CD14-positive monocyte (primary cell): ENCODE data around the gene PBX4. TPM values are rescaled to one million over a fixed set of nuclear protein-coding genes. Genes with fewer than 3 reads are reported as not detected.

Experiments used
- DNase-seq, 3 donors: peaks; one replicate each; pipeline ENCODE4 v3.0.0-alpha.2; 2011 to 2022
- H2AFZ ChIP-seq: 2 replicates; pipeline ENCODE4 v1.6.0; 2012; ENCODE audit warnings: mild to moderate bottlenecking, low read depth, low read length, inconsistent platforms; ENCODE audit not compliant: insufficient read depth, poor library complexity, severe bottlenecking
- H3K27ac ChIP-seq, 2 donors: 1 replicate in 1 of 2; 2 replicates in 1 of 2; pipeline ENCODE4 v1.5.1; 2012 to 2013; ENCODE audit warnings: low read length in 2 of 2, control low read depth in 1 of 2, inconsistent platforms in 1 of 2, low read depth in 1 of 2, mild to moderate bottlenecking in 1 of 2
- H3K27me3 ChIP-seq, 2 donors: one replicate each; pipeline versions ENCODE4 v1.6.0 to v1.6.1; 2011 to 2013; ENCODE audit warnings: low read length in 2 of 2; ENCODE audit not compliant: control insufficient read depth in 2 of 2, insufficient read depth in 2 of 2
- H3K36me3 ChIP-seq, 2 donors: replicated peaks in 1 of 2; 1 replicate in 1 of 2; 2 replicates in 1 of 2; pipeline versions ENCODE4 v1.5.1 to v1.6.1; 2012 to 2013; ENCODE audit warnings: low read length in 2 of 2, control low read depth in 1 of 2, inconsistent platforms in 1 of 2, mild to moderate bottlenecking in 1 of 2; ENCODE audit not compliant: insufficient read depth in 2 of 2, control insufficient read depth in 1 of 2
- H3K4me1 ChIP-seq, 2 donors: 1 replicate in 1 of 2; 2 replicates in 1 of 2; pipeline versions ENCODE4 v1.5.1 to v1.6.1; 2012 to 2013; ENCODE audit warnings: low read length in 2 of 2, control low read depth in 1 of 2, inconsistent platforms in 1 of 2, mild to moderate bottlenecking in 1 of 2, moderate library complexity in 1 of 2; ENCODE audit not compliant: insufficient read depth in 2 of 2, control insufficient read depth in 1 of 2
- H3K4me2 ChIP-seq: replicated peaks from 2 replicates; pipeline ENCODE3; 2012; ENCODE audit warnings: low read length, moderate library complexity, mild to moderate bottlenecking; ENCODE audit not compliant: poor library complexity, severe bottlenecking; ENCODE audit errors: extremely low read depth
- H3K4me3 ChIP-seq, 3 experiments: fragments of 200-600 bp in 1 of 3; sonication (generic) in 1 of 3; replicated peaks in 1 of 3; 1 replicate in 2 of 3; 2 replicates in 1 of 3; pipeline ENCODE4 v1.5.1; 2011 to 2013; ENCODE audit warnings: low read length in 3 of 3, mild to moderate bottlenecking in 3 of 3, control low read depth in 2 of 3, low read depth in 2 of 3, inconsistent platforms in 1 of 3, moderate library complexity in 1 of 3
- H3K79me2 ChIP-seq: 2 replicates; pipeline ENCODE4 v1.6.0; 2012; ENCODE audit warnings: mild to moderate bottlenecking, control low read depth, inconsistent platforms, low read length, moderate library complexity; ENCODE audit not compliant: insufficient read depth
- H3K9ac ChIP-seq: 2 replicates; pipeline ENCODE4 v1.6.0; 2017; ENCODE audit warnings: low read length, mild to moderate bottlenecking; ENCODE audit not compliant: insufficient read depth, poor library complexity, severe bottlenecking
- H3K9me3 ChIP-seq, 2 donors: replicated peaks in 1 of 2; 1 replicate in 1 of 2; 2 replicates in 1 of 2; pipeline versions ENCODE4 v1.5.1 to v1.6.1; 2012 to 2013; ENCODE audit warnings: low read length in 2 of 2, control low read depth in 1 of 2; ENCODE audit not compliant: control insufficient read depth in 1 of 2, insufficient read depth in 1 of 2
- H4K20me1 ChIP-seq: 2 replicates; pipeline ENCODE4 v1.6.0; 2012; ENCODE audit warnings: mild to moderate bottlenecking, low read length, control low read depth, moderate library complexity; ENCODE audit not compliant: insufficient read depth
- H3K27ac Mint-ChIP-seq, 7 donors: one replicate each; pipeline ENCODE4 v1.8.0; 2020; ENCODE audit warnings: mild to moderate bottlenecking in 7 of 7, mixed read lengths in 7 of 7, moderate library complexity in 6 of 7, inconsistent platforms in 2 of 7
- H3K27me3 Mint-ChIP-seq, 3 donors: one replicate each; pipeline ENCODE4 v1.8.0; 2021 to 2022; ENCODE audit warnings: low read depth in 3 of 3, mild to moderate bottlenecking in 3 of 3, mixed read lengths in 3 of 3, moderate library complexity in 3 of 3, inconsistent platforms in 1 of 3
- H3K36me3 Mint-ChIP-seq, 2 donors: one replicate each; pipeline ENCODE4 v1.8.0; 2020; ENCODE audit warnings: mixed read lengths in 2 of 2, inconsistent platforms in 1 of 2, mild to moderate bottlenecking in 1 of 2
- H3K4me1 Mint-ChIP-seq: one replicate; pipeline ENCODE4 v1.8.0; 2020; ENCODE audit warnings: mild to moderate bottlenecking, mixed read lengths
- H3K4me3 Mint-ChIP-seq, 2 donors: one replicate each; pipeline ENCODE4 v1.8.0; 2020; ENCODE audit warnings: mild to moderate bottlenecking in 2 of 2, mixed read lengths in 2 of 2, moderate library complexity in 1 of 2
- H3K9me3 Mint-ChIP-seq, 7 donors: one replicate each; pipeline ENCODE4 v1.8.0; 2020 to 2022; ENCODE audit warnings: mixed read lengths in 7 of 7, mild to moderate bottlenecking in 6 of 7, moderate library complexity in 6 of 7, inconsistent platforms in 2 of 7
- WGBS: methylation state at CpG from one replicate; pipeline ENCODE4 v1.1.5; 2013; ENCODE audit warnings: missing lambda C conversion rate; ENCODE audit not compliant: insufficient coverage; 5-methylcytosine and 5-hydroxymethylcytosine counted together
- intact Hi-C, 2 donors: fragments of 100-400 bp; cut with micrococcal nuclease; formaldehyde crosslinking; loops; one replicate each; pipeline versions ENCODE4 v1.15.0 to v1.15.1; 2023
- polyA plus RNA-seq, 3 donors: library from polyadenylated mRNA; depleted of rRNA in 1 of 3; unstranded in 2 of 3; stranded (reverse) in 1 of 3; fragments of 300-500 nt in 2 of 3; fragments of >200 nt in 1 of 3; fragmentation: Illumina TruSeq in 2 of 3; gene quantifications; 1 replicate in 2 of 3; 2 replicates in 1 of 3; pipeline ENCODE4 v1.2.3, GENCODE V29; 2012 to 2021
- TF ChIP-seq, protein P1 (sequence below): fragments of 200-600 bp; IDR thresholded peaks from one replicate; pipeline ENCODE4 v1.8.0; 2022; ENCODE audit warnings: antibody characterized with exemption, mild to moderate bottlenecking

Gene PBX4
- polyA plus RNA-seq, 3 donors = 2.4 TPM; not detected in 2

DNA sequence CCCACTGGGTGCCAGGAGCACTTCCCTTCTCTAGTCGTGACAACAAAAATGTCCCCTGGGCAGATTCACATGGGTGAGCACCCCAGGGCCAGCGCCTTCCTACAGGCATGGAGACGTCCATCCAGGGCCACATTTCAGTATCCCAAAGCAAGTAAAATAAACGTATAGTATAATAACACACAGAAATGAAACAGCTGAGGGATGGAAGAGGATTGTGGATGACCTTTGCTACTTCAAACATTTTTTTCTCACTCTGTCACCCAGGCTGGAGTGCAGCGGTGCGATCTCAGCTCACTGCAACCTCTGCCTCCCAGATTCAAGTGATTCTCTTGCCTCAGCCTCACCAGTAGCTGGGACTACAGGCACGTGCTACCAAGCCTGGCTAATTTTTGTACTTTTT lies 52.2 kb downstream of the PBX4 start:
- TF ChIP-seq, protein P1, sequence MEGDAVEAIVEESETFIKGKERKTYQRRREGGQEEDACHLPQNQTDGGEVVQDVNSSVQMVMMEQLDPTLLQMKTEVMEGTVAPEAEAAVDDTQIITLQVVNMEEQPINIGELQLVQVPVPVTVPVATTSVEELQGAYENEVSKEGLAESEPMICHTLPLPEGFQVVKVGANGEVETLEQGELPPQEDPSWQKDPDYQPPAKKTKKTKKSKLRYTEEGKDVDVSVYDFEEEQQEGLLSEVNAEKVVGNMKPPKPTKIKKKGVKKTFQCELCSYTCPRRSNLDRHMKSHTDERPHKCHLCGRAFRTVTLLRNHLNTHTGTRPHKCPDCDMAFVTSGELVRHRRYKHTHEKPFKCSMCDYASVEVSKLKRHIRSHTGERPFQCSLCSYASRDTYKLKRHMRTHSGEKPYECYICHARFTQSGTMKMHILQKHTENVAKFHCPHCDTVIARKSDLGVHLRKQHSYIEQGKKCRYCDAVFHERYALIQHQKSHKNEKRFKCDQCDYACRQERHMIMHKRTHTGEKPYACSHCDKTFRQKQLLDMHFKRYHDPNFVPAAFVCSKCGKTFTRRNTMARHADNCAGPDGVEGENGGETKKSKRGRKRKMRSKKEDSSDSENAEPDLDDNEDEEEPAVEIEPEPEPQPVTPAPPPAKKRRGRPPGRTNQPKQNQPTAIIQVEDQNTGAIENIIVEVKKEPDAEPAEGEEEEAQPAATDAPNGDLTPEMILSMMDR = no peak
- Mint-ChIP-seq H3K4me3 (no peak overlapping the region), H3K9me3 (peaks cover 0 to 3% (median 0%) of the 10 kb centered on the region in 7 donors), H3K27me3 (peaks cover 0 to 8% (median 0%) of the 10 kb centered on the region in 3 donors), H3K36me3 (no peaks in the 10 kb centered on the region), H3K27ac (peak overlapping the region in 1 of 7 donors; percentile 31), H3K4me1 (no peaks in the 10 kb centered on the region)
- no peaks in the 10 kb centered on the region for H3K4me1 ChIP-seq
- no peak overlapping the region for H3K9ac ChIP-seq
- H3K4me2 ChIP-seq = no peak overlapping the region
- 93% methylated on average over 3 of the region's 7 CpGs for WGBS
- intact Hi-C loops = no loop called here
- H3K27ac ChIP-seq = no peak overlapping the region
- H3K4me3 ChIP-seq = no peak overlapping the region
- no peaks in the 10 kb centered on the region for H3K9me3 ChIP-seq
- H3K36me3 ChIP-seq = no peaks in the 10 kb centered on the region
- H3K79me2 ChIP-seq = no peaks in the 10 kb centered on the region
- DNase-seq = no peak
- no peaks in the 10 kb centered on the region for H3K27me3 ChIP-seq
- no peak overlapping the region for H2AFZ ChIP-seq
- no peaks in the 10 kb centered on the region for H4K20me1 ChIP-seq

DNA sequence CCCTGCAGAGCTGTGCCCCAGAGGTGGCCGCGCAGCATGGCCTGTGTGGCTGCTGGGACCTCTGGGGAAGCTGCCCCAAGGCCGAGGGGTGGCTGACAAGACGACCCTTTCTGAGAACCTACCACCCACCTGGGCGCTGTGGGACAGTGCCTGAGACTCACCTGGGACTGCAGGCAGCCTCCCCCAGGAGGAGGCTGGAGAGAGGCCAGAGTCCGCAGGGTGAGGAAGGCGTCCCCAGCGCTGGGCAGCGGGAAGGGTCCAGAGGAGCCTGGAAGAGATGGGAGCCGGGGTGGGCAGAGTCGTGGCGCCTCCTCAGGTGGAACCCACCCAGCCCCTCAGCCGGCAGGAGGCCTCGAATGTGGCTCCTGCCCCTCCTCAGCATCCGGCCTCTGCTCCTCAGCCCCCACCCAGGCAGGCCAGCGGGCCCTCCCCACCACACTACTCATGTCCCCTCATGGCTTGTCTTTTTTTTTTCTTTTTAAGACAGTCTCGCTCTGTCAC lies 55.1 kb downstream of the PBX4 start:
- Histone ChIP-seq H3K79me2 (no peaks in the 10 kb centered on the region), H3K4me1 (peaks cover 0 to 3% of the 10 kb centered on the region in 2 donors), H3K36me3 (no peaks in the 10 kb centered on the region), H4K20me1 (no peaks in the 10 kb centered on the region), H3K27me3 (no peaks in the 10 kb centered on the region), H3K4me3 (no peak overlapping the region), H2AFZ (no peak overlapping the region), H3K9ac (no peak overlapping the region), H3K27ac (no peak overlapping the region), H3K4me2 (no peak overlapping the region), H3K9me3 (no peaks in the 10 kb centered on the region)
- Mint-ChIP-seq H3K4me3 (no peak overlapping the region), H3K27me3 (peaks cover 0 to 7% (median 3%) of the 10 kb centered on the region in 3 donors), H3K27ac (no peak overlapping the region), H3K4me1 (peaks cover 6% of the 10 kb centered on the region), H3K9me3 (peaks cover 0 to 3% (median 0%) of the 10 kb centered on the region in 7 donors), H3K36me3 (no peaks in the 10 kb centered on the region)
- WGBS = 97% methylated on average over 13 of the region's 17 CpGs
- TF ChIP-seq, protein P1 = no peak
- DNase-seq = no peak
- intact Hi-C loops = no loop called here
